GM19463 (cell line): ENCODE measurements around the gene NUTM2A.
"Not testable (repeated sequence)": the region's sequence is repeated elsewhere in the genome, so short reads cannot be mapped to it uniquely, and the experiment has no call there.

Experiments
- ATAC-seq: cut with Tn5 transposase; IDR thresholded peaks from one replicate; pipeline ENCODE4 v1.9.1; 2021; ENCODE audit warnings: mild to moderate bottlenecking, moderate library complexity; ENCODE audit not compliant: unreplicated experiment

The NUTM2A gene

GRCh38 chr10:87248818-87249353, 23.6 kb downstream of the NUTM2A start:
- ATAC-seq: not testable (repeated sequence)

- not testable (repeated sequence) for ATAC-seq
These were observed 55.6 kb downstream of the NUTM2A start for GRCh38 chr10:87280749-87281392.
